ENCODE measurements around the gene PXDN.
A peak's percentile ranks its signal among the peaks of the same experiment; 100 is the strongest.
"Not testable (repeated sequence)": the region's sequence is repeated elsewhere in the genome, so short reads cannot be mapped to it uniquely, and the experiment has no call there.

Gene PXDN

DNA sequence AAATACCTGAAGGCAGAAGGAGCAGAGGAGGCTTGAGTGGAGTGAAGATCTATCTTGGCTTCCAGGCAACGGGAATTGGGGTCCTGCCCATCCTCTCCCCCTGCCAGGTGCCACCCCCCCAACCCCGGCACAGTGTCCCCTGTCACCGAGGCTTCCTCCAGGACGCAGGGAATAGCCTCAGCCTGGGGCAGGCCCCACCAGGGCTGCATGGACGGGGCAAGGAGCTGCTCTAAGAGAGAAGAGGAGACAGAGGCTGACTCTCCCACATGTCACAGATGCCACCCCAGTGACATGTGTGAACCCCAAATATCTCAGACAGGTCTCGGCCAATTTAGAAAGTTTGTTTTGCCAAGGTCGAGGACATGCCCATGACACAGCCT, 42.1 kb downstream of the PXDN start:
- DNase-seq (ENCODE audit: low read depth, low spot score), result no peak

DNA sequence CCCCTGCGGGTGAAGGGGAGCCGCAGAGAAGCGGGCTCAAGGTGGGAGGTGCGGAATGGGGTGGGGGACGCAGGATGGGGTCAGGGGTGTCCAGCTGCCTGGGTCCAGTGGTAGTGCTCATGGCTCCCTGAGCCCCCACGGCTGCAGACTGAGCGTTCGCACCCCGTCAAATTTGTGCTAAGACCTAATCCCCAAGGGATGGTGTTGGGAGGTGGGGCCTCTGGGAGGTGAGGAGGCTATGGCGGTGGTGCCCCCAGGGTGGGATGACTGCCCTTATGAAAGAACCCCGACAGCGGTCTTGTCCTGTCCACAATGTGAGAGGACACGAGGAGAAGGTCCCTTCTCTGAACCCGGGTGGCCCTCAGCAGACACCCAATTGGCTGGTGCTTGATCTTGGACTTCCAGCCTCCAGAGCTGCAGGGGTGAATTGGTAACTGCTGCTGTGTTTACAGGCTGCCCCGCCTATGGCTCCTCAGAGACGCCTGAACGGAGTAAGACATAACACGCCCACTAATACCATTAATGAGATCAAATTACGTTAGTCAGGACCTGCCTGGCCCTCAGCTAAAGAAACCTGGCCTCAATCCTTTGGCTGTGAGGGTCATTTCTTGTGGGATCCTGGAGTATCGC, 42.6 kb downstream of the PXDN start:
- DNase-seq (ENCODE audit: low read depth, low spot score), result no peak

- no peak for DNase-seq (ENCODE audit: low read depth, low spot score)
Measured at GRCh38 chr2:1701020-1701419, 43.3 kb downstream of the PXDN start.

GRCh38 chr2:1700427-1700826, 43.9 kb downstream of the PXDN start:
- not testable (repeated sequence) for DNase-seq (ENCODE audit: low read depth, low spot score)

GRCh38 chr2:1698188-1698945, 45.9 kb downstream of the PXDN start:
- DNase-seq (ENCODE audit: low read depth, low spot score), result no peak

GRCh38 chr2:1697601-1698000, 46.7 kb downstream of the PXDN start:
- DNase-seq (ENCODE audit: low read depth, low spot score), result no peak

DNA sequence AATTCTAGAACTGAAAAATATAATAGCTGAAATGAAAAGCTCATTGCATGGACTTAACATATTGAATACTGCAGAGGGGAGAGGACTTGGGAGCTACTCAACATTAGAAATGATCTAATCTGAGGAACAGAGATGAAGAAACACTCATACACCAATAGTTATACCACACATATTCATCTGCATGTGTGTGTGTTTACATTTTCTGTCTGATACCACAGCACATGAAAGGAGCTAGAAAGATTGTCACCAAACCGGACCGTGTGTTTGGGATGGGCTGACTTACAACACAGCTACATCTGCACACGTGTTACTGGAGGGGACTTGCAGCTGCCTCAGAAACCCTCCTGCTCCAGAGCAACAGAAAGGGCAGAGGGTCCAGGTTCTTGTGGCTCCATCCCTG, 47.8 kb downstream of the PXDN start:
- DNase-seq (ENCODE audit: low read depth, low spot score), result no peak

- no peak for DNase-seq (ENCODE audit: low read depth, low spot score)
Measured at GRCh38 chr2:1694371-1695271, 49.7 kb downstream of the PXDN start.

DNA sequence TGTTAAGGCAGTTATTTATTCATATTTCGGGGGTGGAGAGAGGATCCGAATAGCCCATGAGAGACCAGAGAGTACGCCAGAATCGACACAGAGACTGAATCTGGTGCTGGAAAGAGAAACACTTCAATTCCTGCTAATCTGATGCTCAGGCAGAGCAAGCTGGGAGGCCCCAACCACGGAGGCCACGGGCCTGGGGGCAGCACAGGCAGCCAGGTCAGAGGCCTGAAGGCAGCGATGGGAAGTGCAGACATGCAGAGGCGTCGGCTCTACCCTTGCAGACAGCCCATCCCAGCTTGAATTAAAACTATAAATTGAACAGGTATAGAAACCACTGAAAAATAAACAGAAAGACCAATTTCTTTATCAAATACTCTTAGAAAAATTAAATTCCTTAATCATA, 50.6 kb downstream of the PXDN start:
- DNase-seq (ENCODE audit: low read depth, low spot score), result no peak

- no peak for DNase-seq (ENCODE audit: low read depth, low spot score)
Measured at GRCh38 chr2:1692342-1692741, 52.0 kb downstream of the PXDN start.

DNA sequence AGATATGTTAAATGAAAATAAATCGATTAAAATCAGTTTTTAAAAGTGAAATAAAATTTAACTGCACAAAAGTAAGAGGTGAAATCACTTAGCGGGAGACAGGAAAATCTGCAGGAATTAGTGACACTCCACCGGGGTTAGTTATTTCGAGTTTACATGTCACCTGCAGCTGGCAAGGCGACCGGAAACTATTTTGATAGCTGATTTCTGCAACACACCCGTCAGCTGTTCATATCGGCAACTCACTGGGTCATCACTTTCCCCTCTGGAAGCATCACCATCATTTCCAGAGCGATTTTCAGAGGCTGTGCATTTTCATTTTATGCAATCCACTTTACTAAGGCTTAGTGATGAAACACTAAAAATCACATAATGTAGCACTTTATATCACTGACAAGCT, 52.9 kb downstream of the PXDN start:
- no peak for DNase-seq (ENCODE audit: low read depth, low spot score)

DNA sequence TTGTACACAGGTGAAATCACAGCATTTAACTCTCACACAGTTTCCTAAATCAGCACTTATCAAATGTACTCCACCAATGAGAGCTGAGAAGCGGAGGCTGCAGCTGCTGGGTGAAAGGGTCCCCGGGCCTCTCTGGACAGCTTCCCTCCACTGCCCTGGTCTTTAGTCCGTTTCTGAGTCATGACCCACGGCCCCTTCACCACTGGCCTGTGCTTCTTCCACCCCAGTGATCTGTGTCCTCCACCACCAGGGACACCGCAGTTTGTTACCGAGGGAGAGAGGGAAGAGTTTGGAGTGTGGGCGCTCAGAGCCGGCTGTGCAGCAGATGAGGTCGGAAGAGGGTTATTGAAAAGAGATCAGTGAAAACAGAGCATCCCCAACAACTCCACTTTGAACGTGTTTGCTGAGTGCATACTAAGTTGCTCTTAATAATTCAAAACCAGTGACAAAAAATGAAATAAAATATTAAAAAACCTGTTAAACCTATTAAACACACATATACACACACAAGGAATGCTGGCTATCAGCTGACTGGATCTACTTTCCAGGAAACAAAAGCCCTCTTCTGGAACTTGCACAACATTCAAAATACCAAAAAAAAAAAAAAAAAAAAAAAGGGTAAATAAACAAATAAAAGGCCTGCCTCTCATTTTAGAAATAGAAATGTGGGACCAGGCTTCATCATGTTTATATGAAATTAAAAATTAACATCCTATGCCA, 54.1 kb downstream of the PXDN start:
- DNase-seq (ENCODE audit: low read depth, low spot score), result no peak

- DNase-seq (ENCODE audit: low read depth, low spot score), result no peak
Measured at GRCh38 chr2:1688859-1689258, 55.5 kb downstream of the PXDN start.

- no peak for DNase-seq (ENCODE audit: low read depth, low spot score)
Measured at GRCh38 chr2:1688161-1688560, 56.2 kb downstream of the PXDN start.

DNA sequence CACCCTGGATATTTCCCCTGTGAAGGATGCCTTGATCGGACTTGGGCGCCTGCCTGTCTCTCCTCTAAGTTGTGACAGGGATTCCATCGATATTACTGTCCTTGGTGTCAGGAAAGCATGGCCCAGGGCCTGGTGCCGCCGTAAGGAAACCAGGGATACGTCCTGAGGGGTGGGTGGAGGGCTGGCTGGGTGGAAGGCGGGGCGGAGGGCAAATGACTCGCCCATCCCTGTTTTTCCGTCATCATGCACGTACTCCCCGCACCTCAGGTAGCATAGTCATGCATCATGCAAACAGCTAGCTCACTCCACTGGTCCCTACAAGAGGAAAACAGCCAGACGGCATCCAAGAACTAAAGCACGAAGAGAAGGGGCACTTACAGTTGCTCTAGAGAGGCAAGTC, 57.1 kb downstream of the PXDN start:
- no peak for DNase-seq (ENCODE audit: low read depth, low spot score)

DNA sequence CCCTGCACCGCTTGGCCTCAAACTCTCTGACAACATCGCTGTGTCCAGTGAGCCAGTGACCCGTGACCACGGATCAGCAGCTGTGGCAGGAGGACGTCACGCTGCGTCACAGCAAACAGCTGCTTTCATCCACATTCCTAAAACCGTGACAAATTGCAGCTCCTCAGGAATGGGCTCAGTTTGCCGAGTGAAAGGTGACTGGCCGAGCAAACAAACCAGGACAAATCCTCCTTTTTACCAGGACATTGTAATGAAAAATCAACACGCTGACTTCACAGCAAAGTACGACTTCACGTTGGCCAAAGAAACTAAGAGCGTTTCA, 57.6 kb downstream of the PXDN start:
- DNase-seq (ENCODE audit: low read depth, low spot score), result peak; percentile 81

GRCh38 chr2:1685957-1686783, 58.1 kb downstream of the PXDN start:
- DNase-seq (ENCODE audit: low read depth, low spot score), result no peak

- DNase-seq (ENCODE audit: low read depth, low spot score), result no peak
Measured at GRCh38 chr2:1685078-1685956, 59.0 kb downstream of the PXDN start.

DNA sequence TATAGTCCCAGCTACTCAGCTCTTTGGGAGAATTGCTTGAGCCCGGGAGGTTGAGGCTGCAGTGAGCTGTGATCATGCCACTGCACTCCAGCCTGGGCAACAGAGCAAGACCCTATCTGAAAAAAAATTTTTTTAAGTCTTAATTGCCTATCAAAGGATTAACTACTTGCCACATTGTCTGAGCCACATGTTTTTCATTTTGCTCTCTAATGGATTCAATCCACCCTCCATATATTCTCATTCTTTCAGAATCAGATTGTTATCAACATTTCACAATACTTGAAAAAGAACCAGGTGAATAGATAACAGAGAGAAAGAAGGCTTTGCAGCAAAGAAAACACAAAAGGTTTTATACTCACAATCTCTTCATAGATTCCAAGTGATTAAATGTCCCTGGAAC, 61.0 kb downstream of the PXDN start:
- no peak for DNase-seq (ENCODE audit: low read depth, low spot score)

- no peak for DNase-seq (ENCODE audit: low read depth, low spot score)
Measured at GRCh38 chr2:1682181-1682440, 62.2 kb downstream of the PXDN start.

Measured in smooth muscle cell of the brain vasculature (primary cell).